ENCODE measurements around the gene ARAP3. TPM values are rescaled to one million over a fixed set of nuclear protein-coding genes. Genes with fewer than 3 reads are reported as not detected.

ARAP3 gene
- polyA plus RNA-seq, 3 donors = 2.5 to 33.4 (median 14.2) TPM

DNA sequence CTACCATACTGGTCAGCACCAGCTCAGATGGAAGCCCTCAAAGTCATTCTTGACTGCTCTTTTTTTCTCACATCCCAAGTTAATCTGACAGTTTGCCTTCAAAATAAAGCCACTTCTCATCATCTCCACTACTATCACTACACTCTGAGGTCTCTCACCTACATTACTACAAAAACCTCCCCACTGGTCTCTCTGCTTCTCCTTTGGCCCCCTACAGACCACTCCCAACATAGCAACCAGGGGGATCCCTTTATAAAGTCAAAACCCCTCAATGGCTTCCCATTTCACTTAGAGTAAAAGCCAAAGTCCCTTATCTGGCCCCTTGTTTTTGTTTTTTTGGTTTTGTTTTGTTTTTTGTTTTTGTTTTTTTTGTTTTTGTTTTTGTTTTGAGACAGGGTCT is 4.6 kb downstream of the ARAP3 start:
- no peak overlapping the region for H3K27ac ChIP-seq (ENCODE audit: low read depth, low read length)

DNA sequence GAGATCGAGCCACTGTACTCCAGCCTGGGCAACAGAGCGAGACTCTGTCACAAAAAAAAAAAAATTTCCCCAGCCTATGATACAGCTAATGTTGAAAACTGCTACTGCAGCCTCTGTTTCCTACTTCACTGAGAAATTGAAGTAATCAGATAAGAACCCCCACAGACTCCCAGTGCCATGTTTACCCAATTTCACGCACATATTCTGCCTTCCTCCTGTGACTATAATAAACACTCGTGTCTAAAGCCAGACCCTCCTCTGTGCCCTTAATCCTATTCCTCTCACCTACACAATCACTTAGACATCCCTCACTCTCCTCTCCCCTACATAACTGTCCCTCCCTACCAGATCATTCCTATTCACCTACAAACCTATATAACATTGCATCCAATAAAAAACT is 6.4 kb downstream of the ARAP3 start:
- no peak overlapping the region for H3K27ac ChIP-seq (ENCODE audit: low read depth, low read length)
- WGBS, 3 donors = 85 to 91% (median 91%) methylated on average over 4 of the region's 4 CpGs

GRCh38 chr5:141674747-141675146 is 7.3 kb downstream of the ARAP3 start:
- no peak overlapping the region for H3K27ac ChIP-seq (ENCODE audit: low read depth, low read length)
- WGBS, 3 donors = 70 to 72% (median 71%) methylated on average over 5 of the region's 5 CpGs

- 69 to 77% (median 74%) methylated on average over 19 of the region's 19 CpGs for WGBS, 3 donors
- no peak overlapping the region for H3K27ac ChIP-seq (ENCODE audit: low read depth, low read length)
Measured at GRCh38 chr5:141672841-141673813, 8.9 kb downstream of the ARAP3 start.

GRCh38 chr5:141672071-141672840 is 9.8 kb downstream of the ARAP3 start:
- no peak overlapping the region for H3K27ac ChIP-seq (ENCODE audit: low read depth, low read length)
- 86 to 94% (median 94%) methylated on average over 21 to 23 of the region's 23 CpGs for WGBS, 3 donors

DNA sequence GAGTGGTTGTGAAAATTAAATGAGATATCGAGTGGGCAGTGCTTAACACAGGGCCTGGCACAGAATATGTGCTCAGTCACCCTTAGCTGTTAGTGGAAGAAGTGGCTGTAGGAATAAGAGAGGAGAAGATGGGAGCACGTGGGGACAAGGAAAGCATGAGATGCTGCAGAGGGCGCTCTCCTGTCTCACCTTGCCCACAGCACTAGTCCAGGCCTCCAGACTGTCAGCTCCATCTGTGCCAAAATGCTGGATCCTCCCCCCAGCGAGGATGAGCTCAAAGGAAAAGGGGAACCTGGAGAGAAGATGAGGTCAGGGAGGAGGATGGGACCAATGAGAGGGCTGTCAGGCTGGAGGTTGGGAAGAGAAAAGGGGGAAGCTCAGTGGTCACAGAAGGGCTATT is 12.5 kb downstream of the ARAP3 start:
- WGBS, 3 donors = 78 to 88% (median 79%) methylated on average over 4 of the region's 4 CpGs

DNA sequence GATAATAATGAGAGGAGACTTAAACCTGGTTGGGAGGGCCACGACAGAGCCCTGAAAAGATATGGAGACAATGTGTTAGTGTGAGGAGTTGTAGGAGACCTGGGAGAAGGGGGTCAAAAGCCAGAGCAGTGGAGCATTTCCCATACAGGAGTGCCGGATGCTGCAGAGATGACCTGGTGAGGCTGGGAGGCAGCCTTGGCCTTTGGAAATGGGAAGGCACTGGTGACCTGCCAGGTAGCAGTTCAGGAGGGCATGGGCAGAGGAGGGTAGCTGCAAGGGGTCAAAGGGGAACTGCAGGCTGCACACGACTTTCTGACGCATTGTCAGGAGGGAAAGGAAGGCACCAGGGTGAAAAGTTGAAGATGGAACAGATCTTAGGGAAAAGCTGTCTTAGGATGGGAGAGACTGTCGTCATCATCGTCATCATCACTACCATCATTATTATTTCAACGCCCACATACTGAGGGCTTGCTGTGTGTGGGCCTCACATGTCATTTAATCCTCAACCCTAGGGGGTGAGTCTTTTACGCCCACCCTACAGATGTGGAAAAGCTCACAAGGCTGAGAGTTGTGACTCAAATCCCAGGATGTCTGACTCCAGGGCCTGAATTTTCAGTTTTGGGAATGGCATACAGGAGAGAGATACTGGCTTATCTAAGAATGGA is 13.3 kb downstream of the ARAP3 start:
- H3K27ac ChIP-seq (ENCODE audit: low read depth, low read length) = no peak overlapping the region
- 80 to 83% (median 82%) methylated on average over 8 of the region's 8 CpGs for WGBS, 3 donors

More for the DNA sequence above, 12.5 kb downstream of the ARAP3 start:
- H3K27ac ChIP-seq (ENCODE audit: low read depth, low read length) = no peak overlapping the region

GRCh38 chr5:141665995-141666940 is 15.8 kb downstream of the ARAP3 start:
- H3K27ac ChIP-seq (ENCODE audit: low read depth, low read length) = no peak overlapping the region
- 86 to 90% (median 88%) methylated on average over 18 of the region's 18 CpGs for WGBS, 3 donors

- WGBS, 3 donors = 26 to 36% (median 32%) methylated on average over 13 of the region's 13 CpGs
- H3K27ac ChIP-seq (ENCODE audit: low read depth, low read length) = no peak overlapping the region
Measured at GRCh38 chr5:141664733-141665461, 17.1 kb downstream of the ARAP3 start.

GRCh38 chr5:141663506-141663905 is 18.5 kb downstream of the ARAP3 start:
- no peak overlapping the region for H3K27ac ChIP-seq (ENCODE audit: low read depth, low read length)
- 84 to 87% (median 85%) methylated on average over 8 of the region's 8 CpGs for WGBS, 3 donors

- H3K27ac ChIP-seq (ENCODE audit: low read depth, low read length) = no peak overlapping the region
- WGBS, 3 donors = 80 to 85% (median 81%) methylated on average over 17 of the region's 17 CpGs
Measured at GRCh38 chr5:141662028-141662427, 20.0 kb downstream of the ARAP3 start.

- H3K27ac ChIP-seq (ENCODE audit: low read depth, low read length) = no peak overlapping the region
- WGBS, 3 donors = 78 to 81% (median 79%) methylated on average over 8 of the region's 8 CpGs
Measured at GRCh38 chr5:141657937-141658545, 24.0 kb downstream of the ARAP3 start.

DNA sequence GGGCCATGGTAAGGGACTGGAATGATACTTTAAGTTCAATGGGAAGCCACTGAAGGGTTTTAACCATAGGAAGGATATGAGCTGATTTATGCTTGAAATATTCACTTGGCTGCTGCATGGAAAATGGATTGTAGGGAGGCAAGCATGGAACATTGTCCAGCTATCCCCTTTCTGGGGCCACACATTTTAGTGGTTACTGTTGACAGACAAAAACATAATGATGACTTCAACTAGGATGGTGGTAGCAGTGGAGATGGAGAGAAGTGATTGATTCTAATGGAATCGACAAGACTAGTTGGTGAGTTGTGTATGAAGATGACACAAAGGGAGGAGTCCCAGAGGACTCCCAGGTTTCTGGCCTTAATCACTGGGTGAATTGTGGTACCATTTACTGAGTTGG is 24.6 kb downstream of the ARAP3 start:
- WGBS, 3 donors = 92 to 97% (median 97%) methylated on average over 1 of the region's 1 CpG
- H3K27ac ChIP-seq (ENCODE audit: low read depth, low read length) = no peak overlapping the region

DNA sequence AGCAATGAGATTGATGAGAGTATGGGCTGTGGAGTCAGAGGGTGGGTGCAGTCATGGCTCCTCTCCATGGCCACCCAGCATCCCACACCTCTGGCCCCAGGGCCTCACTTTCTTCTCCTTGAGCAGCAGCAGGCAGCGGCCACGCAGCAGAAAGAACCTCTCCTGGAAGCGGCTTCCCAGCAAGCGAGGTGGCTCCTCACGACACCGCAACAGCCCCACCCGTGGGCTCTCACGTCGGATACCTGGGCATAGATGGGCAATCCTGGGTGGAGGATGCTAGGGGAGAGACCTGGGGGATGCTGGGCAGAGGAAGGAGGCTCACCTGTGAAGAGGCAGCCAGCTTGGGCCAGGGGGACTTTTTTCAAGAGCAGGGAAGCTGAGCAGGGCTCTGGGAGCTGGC is 25.6 kb downstream of the ARAP3 start:
- 87 to 97% (median 92%) methylated on average over 9 of the region's 9 CpGs for whole genome bisulfite sequencing, 3 donors
- H3K27ac ChIP-seq (ENCODE audit: low read depth, low read length) = no peak overlapping the region

GRCh38 chr5:141655020-141655419 is 27.0 kb downstream of the ARAP3 start:
- H3K27ac ChIP-seq (ENCODE audit: low read depth, low read length) = no peak overlapping the region
- WGBS, 3 donors = 69 to 87% (median 87%) methylated on average over 7 of the region's 7 CpGs

- WGBS, 3 donors = 59 to 70% (median 67%) methylated on average over 2 of the region's 2 CpGs
- no peak overlapping the region for H3K27ac ChIP-seq (ENCODE audit: low read depth, low read length)
Measured at GRCh38 chr5:141654298-141654697, 27.7 kb downstream of the ARAP3 start.

GRCh38 chr5:141651728-141652105 is 30.3 kb downstream of the ARAP3 start:
- 53 to 66% (median 54%) methylated on average over 9 of the region's 9 CpGs for WGBS, 3 donors
- no peak overlapping the region for H3K27ac ChIP-seq (ENCODE audit: low read depth, low read length)

All from adipose tissue (tissue), 3 donors.